HG03521 (cell line): Measurements from ENCODE around the gene DMAC1.

ENCODE experiments used
- ATAC-seq: cut with Tn5 transposase; IDR thresholded peaks from one replicate; pipeline ENCODE4 v1.9.1; 2021; ENCODE audit warnings: mild to moderate bottlenecking, moderate library complexity; ENCODE audit not compliant: unreplicated experiment

Gene DMAC1, protein sequence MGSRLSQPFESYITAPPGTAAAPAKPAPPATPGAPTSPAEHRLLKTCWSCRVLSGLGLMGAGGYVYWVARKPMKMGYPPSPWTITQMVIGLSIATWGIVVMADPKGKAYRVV

DNA sequence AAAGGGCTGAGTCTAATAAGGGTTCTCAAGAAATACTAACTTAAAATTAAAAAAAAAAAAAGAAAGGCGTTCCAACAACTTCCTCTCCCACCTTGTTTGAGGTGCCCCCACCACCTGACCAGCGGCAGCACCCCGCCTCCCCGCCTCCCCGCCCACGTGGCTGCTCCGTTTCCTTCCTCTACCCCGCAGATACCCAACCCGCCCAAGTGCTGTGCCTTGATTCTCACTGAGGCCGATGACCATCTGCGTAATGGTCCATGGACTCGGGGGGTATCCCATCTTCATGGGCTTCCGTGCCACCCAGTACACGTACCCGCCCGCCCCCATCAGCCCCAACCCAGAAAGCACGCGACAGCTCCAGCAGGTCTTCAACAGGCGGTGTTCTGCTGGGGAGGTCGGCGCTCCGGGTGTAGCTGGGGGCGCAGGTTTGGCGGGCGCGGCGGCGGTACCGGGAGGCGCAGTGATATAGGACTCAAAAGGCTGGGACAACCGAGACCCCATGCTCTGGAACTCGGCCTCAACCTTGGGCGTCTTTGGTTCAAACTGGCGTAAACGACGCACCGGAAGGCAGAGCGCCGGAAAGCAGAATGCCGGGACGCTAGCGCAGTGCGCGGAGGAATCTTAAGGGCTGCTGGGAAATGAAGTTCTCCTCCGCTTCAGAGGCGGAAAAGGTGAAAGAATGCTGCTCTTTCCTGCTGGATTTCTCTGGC lies at the start of gene DMAC1:
Gene DMAC1 (minus strand): TSS at position 545 of the 710 bp plus-strand sequence. CDS start 44 bp downstream, at position 501.
- peak; percentile 90 for ATAC-seq

DNA sequence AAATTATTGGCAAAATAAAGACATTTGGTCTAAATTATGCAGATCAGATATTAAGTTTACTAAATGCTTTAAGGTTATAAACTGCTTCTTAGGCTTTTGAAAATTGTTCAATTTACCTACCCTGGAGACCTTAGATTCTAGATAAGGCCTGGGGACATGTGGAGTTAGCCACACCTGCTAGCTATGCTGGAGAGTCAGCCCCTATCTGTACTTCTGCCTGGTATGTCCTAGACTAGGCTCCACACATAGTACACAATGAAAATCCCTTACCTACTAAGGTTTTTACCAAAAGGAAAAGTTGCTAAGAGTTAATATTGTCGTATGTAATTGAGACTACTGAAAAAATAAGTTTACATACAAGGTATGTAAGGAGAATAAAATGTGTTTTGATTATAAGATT lies 49.8 kb upstream of the DMAC1 start:
- no peak for ATAC-seq

DNA sequence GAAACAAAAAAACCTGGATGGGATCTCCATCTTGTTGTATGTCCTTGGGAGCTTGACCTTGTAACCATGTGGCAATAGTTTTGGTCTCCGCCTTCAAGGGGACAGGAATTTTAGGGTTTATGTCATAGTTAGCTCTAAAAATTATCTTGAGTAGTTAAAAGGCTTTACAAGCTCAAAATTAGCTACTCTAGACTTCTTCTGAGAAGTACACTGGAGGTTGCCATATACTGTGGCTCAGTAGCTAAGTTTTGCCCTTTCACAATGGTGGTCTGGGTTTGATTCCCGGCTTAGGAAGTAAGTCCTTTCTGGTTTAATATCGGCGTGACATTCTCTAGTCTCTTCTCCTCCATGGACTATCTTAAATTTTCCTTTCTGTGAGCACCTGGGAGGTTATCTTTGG lies 48.9 kb upstream of the DMAC1 start:
- no peak for ATAC-seq

DNA sequence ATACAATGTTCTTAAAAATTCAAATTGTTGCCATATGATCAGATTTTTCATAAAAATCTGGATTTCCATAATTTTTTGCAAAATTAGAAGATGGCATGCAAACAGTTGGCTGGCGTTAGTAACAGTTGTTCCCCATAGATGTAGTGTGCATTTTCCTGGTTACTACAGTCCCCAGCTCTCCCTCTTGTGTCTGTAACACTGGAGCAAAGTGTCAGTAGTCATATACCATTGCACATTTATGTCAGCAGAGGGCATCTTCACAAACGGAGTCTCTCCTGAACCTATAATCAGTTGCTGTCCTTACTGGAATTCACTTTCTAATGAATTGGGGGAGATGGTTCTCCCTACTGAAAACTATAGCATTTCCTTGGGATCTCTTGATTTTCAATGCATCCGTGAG lies 44.7 kb upstream of the DMAC1 start:
- ATAC-seq = no peak

DNA sequence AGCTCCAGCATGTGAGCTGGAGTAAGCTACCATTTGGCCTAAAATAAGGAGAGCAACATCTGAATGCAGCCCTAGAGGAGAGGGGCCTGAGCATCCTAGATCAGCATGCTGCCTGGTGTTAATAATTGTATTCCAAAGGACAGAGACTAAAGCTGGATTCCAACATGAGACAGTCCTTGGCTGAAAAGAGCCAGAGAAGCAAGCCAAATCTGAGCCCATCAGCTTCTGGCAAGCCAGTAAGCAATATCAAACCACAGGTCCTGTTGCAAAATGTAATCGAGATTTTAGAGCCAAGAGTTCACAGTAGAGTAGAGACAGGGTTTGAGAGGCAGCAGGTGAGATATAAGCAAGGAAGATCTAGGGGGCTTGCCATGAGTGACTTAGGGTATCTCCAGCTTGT lies 42.3 kb upstream of the DMAC1 start:
- ATAC-seq = no peak

DNA sequence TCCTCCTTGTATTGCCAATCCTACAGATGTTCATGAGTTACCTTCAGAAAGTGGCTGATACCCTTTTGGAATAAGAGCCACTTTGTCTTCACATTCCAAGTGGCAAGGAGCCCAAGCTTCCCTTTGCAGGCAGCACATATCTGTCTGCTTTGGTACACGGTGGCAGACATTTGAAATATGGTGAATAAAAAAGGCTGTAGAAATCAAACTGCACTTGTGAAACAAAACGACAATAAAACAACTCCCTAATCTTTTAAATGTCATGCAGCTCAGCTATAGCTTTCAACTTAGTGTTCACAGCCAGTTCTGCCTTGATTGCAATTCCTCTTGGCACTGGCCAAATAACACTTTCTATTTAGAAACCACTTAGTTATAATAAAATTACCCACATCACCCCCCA lies 35.0 kb upstream of the DMAC1 start:
- no peak for ATAC-seq

DNA sequence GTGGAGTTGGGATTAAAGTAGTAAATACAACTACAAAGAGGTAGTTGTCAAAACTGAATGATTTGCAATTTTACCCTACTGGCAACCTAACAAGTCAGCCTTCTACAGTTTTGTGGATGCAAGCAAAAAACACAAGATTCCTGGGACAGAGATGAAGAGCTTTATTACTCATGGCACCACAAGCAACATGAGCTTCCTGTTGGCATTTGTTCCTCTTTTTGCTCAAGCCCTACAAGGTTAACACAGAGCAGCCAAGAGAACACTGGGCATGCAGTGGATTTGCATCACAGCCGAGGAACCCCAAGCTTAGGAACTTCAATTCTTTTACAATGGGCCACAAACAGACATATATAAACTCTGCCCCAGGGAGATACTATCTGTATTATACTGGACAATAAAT lies 28.8 kb upstream of the DMAC1 start:
- no peak for ATAC-seq

DNA sequence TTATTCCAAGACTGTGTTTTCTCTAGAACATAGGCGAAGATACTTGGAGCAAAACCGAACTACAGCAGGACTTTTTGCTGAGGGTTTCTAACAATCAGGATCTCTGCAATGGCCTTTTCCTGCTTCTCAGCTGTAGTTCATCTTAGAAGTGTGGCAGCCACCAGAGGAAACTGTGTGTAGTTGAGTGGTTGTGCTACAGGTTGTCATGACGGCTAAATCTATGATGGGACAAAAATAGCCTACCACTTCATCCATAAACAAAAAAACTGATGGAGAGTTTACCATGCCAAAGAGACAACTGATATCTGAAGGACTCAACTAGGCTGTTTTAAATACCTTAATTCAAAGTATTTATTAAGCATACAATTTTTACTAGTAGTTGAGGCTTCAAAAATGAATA lies 28.2 kb upstream of the DMAC1 start:
- no peak for ATAC-seq

DNA sequence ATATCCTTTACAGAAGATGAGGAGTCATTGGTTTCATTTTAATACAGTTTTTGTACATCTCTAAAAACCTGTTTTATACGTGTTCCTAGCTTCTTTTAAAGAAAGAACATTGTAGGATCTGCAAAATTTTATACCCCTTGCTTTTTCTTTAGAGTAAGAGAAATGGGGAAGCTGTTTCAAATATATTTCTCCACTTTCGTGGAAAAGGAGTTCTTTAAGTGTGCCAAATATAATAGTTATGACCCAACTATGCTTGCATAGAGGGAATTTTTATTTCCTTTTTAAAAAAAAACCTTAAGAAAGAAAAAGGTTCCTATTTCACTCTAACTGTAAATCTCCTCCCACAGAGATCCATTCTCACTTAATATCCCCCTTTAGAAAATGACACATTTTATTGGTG lies 27.5 kb upstream of the DMAC1 start:
- ATAC-seq = no peak

DNA sequence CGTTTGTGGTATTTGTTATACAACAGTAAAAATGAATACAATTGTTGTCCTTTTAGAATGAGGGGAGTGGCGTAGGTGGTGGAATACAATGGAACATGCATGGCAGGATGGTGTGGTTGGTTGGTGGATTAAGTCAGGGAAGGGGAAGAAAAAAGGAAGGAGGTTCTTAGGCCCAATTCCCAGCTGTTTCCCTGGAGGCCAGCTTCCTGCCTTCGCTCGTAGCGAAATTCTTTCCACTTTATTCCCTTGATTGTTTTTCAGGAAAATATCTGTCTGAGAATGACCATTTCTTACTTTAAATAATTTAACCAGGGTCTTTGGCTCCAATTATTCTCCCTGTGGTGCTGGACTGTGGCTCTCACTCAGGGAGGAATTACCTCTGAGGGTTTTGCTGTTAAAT lies 24.1 kb upstream of the DMAC1 start:
- ATAC-seq = no peak

DNA sequence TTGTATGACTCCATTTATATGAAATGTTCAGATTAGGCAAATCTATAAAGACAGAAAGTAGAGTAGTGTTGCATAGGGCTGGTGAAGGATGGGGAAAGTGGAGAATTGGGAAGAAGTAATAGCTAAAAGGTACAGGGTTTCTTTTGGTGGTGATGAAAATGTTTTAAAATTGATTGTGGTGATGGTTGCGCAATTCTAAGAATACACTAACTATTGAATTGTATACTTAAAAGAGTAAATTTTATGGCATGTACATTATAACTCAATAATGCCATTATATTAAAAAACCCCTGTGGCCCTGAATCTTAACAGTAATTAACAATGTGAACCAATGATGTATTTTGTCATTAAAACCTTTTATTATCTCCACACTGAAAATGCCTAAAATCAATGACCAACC lies 20.4 kb upstream of the DMAC1 start:
- ATAC-seq = no peak

DNA sequence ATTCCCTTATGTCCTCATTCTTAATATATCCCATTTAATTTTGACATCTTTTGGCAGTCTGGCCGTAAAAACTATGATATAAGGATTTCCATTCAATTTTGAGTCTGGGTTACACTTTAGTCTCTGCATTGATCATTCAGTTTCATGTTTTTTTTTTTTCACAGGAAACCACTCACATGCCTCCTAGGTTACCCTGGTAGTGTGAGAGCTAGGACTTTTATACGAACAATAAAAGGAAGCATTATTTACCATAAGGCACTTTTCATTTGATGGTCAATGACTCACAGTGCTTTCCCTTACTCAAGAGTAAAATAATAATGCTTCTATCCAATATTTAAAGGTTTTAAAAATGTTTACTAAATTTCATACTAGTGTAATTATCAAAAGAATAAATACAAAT lies 16.4 kb upstream of the DMAC1 start:
- no peak for ATAC-seq

DNA sequence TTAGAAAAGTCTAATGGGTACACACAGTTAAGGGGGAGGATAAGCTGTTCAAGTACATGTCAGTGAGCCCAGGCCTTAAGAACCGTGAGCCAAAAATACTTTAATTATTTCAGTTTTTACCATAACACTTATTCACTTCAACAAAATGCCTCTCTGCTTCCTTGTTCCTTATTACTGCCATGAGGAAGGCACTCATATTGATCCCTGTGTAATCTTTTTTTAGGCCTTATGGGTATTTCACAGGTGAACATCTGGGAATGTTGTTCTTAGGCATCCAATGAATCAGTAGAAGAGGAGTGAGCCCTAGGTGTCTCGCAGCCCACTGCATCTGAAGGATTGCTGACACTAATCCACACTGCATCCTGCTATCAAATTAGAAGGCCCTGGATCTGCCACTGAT lies 13.5 kb upstream of the DMAC1 start:
- ATAC-seq = no peak

DNA sequence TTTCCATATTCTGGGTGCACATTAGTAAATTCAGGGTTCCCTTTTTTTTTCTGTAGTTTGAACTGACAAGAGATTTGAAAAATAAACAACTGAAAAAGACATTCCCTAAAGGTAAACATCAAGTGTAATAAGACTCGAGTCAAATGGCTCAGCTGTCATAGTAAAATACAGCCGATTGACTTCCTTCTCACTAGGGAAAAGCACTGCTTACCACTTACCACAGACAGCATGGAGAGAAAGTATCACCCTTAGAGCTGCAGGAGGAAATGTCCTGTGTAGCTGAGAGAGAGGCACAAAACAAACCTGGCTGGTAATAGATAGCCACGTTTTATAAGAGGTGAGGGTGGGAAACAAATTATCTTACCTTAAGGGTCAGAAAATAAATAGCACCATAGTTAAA lies 12.1 kb upstream of the DMAC1 start:
- ATAC-seq = no peak

DNA sequence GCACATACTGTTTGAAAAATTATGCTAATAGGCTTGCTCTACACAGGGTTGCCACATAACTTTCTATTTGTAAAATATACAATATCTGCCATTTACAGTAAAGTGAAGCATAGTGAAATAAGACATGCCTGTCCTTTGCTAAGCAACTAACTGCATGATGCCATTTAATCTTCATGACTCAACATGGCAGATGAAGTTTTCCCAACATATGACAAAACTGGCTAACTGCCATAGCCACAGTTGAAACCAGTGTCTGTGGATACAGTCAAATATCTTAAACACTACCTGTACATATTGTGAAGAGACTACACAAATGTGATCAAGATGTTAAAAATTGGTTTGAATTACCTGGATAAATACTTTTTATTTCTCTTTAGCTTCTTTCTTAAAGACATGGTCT lies 3.1 kb upstream of the DMAC1 start:
- ATAC-seq = no peak

DNA sequence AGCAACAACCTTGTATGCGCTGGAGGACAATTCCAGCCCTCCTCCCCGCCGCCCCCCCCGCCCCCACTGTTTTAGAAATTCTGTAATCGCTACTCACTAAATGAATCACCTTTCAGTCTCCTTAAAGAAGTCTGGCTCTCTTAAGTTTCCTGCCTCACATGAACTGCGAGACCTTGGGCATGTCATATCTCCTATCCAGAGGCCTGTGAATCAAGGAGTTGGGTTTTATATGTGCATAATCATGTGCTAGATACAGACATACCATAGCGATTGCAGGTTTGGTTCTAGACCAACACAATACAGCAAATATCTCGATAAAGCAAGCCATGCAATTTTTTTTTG lies 337 bp upstream of the DMAC1 start:
- ATAC-seq = peak; percentile 19

DNA sequence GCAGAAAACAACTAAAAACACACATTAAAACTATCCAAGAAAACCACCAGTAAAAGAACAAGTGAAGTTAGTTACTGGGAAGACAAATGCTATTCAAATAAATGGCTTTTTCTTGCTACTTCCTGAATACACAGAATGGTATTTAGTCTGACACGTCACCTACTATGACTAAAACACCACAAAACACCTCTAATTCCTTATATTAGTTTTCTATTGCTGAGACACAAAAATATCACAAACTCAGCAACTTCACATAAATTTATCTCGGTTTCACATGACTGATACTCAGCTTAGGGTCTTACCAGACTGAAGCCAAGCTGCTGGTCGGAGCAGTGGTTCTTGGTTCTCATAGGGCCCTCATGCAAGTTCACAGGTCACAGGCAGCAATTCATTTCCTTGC lies 5.4 kb downstream of the DMAC1 start:
- ATAC-seq = no peak

DNA sequence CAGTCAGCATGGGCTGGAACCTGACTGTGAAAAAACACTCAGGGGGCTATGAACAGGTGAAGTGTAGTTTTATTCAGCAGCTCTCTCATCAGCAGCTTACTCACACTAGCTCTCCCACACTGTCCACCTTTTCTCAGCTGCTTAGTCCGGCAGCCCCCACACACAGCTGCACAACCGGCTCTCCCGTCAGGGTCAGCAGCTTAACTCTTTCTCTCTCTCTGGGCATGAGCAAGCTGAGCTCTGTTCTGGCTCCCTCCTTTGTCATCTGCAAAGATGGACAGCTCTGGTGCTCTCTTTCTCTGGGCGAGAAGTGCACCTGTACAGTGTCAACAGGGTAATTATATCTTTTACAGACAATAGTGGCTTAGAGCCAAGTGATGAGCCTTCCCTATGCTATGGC lies 8.2 kb downstream of the DMAC1 start:
- no peak for ATAC-seq

DNA sequence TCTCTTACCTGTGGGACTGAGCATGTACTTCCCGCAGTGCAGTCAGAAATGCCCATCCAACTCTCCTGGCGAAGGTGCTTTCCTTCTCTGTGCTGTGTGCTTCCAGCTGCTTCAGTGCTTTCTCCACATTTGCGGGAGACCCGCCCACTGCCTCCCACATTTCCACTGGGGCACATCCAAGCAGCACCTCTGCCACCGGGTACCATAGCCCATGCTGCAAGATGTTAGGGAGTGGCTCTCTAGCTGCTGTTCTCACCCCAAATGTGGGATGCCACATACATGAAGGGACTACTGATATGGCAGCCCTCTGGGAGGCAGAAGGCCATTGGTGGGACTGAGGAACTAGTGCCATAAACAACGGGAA lies 8.8 kb downstream of the DMAC1 start:
- no peak for ATAC-seq

DNA sequence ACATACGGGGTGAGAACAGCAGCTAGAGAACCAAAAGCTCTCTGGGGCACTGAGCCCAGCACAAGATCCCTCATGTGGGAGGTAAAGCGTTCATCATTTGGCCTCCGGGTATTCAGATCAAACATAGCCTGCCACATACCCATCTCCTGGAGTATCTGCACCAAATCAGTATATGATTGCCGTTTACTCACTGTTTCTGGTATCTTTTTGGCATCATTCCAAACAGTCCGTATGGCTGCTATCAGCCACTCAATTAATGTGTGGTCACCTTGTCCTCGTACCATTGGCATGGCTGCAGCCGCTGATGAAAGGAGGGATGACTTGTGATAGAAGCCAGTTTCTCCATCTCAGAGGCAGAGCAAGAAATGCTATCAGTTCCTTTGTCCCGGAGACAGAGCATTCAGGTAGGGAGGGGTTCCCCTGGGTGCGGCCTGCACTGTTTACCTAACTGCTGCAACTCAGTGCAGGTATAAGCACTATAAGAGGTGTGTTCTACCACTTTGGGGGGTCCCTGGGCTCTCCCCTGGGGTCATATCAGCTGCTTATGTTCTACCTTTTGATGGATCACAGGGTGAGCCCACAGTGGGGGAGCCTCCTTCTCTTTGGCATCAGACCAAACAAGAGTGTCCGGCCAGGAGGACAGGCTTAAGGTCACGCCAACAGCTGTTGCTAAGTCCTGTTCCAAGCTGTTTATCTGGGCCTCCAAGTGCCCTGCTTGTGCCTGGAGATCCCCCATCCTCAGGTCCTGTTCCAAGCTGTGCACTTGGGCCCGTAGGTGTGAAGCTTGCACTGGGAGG lies 9.4 kb downstream of the DMAC1 start:
- ATAC-seq = no peak

DNA sequence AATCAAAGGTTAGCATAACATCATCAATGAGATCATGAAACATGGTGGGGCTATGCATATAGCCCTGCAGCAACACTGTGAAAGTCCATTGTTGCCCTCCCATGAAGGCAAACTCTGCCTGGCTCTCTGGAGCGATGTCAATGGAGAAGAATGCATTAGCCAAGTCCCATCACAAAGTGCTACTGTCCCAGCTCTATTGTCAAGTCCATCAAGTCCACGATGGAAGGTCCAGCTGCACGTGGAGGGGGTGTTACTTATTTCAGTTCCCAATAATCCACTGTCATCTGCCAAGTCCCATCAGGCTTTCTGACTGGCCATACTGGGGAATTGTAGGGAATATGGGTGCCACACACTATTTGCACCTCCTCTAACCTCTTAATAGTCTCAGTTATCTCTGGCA lies 10.8 kb downstream of the DMAC1 start:
- ATAC-seq = no peak

DNA sequence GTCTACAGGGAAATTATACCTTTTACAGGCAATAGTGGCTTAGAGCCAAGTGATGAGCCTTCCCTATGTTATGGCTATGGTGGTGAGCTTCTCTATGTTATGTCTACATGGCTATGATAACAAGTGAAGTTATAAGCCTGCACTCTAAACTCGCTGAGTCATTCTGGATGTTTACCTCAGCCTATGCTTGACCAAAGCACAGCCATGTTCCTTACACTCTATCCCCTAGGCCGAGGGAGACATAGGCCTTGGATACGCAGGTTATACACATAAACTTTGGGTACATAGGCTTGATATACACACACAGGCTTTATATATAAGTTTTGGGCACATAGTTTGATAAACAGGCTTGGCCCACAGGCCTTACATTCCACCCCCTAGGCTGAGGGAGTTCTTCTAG lies 13.8 kb downstream of the DMAC1 start:
- no peak for ATAC-seq

DNA sequence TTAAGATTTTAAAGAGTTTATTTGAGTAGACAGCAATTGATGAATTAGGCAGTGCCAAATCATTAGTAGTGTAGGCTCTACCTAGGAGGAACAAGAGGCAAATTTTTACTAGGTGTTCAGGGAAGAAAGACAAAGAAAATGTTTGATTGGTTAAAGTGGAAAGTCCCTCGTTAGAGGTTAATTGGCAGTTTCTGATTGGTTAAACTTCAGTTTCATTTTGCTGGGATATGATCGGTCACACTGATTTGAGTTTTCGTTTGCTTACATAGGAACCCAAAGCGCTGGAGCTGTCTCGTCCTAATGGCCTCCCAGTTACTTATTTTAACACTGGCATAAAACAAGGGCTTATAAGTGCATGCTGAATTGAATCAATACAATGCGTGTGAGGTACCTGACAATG lies 15.1 kb downstream of the DMAC1 start:
- no peak for ATAC-seq
